Sigmoid colon (tissue), 7 donors: ENCODE data around the gene OR52M1. TPM values are rescaled to one million over a fixed set of nuclear protein-coding genes. Genes with fewer than 3 reads are reported as not detected.

Source experiments
- DNase-seq: peaks from one replicate; pipeline ENCODE4 v3.0.0-alpha.2; 2019
- H3K27ac ChIP-seq, 4 donors: fragments of 200-600 bp; sonication (generic); one replicate each; pipeline ENCODE4 v1.5.1; 2016 to 2019; ENCODE audit warnings: mild to moderate bottlenecking in 1 of 4
- H3K27me3 ChIP-seq, 3 donors: fragments of 200-600 bp; sonication (generic); one replicate each; pipeline ENCODE4 v1.5.1; 2019; ENCODE audit warnings: mild to moderate bottlenecking in 1 of 3
- H3K36me3 ChIP-seq, 4 donors: fragments of 200-600 bp; sonication (generic); one replicate each; pipeline ENCODE4 v1.5.1; 2016 to 2019
- H3K4me1 ChIP-seq, 4 donors: fragments of 200-600 bp; sonication (generic); one replicate each; pipeline ENCODE4 v1.5.1; 2017 to 2019
- H3K4me3 ChIP-seq, 4 donors: fragments of 200-600 bp; sonication (generic); one replicate each; pipeline ENCODE4 v1.5.1; 2017 to 2019; ENCODE audit warnings: mild to moderate bottlenecking in 2 of 4, moderate library complexity in 1 of 4
- H3K9me3 ChIP-seq, 4 donors: fragments of 200-600 bp in 3 of 4; sonication (generic) in 3 of 4; one replicate each; pipeline versions ENCODE4 v1.5.1 to v1.6.1; 2013 to 2019
- EP300 ChIP-seq, 4 donors: sonication (generic); formaldehyde crosslinking; IDR thresholded peaks; one replicate each; pipeline ENCODE4 v1.6.1; 2017; ENCODE audit warnings: antibody characterized with exemption in 4 of 4
- POLR2A ChIP-seq, 2 donors: fragments of 450-650 bp; IDR thresholded peaks; one replicate each; pipeline ENCODE4 v1.6.1; 2016; ENCODE audit warnings: antibody characterized with exemption in 2 of 2, mild to moderate bottlenecking in 2 of 2, moderate library complexity in 2 of 2
- POLR2AphosphoS5 ChIP-seq, 4 donors: sonication (generic); formaldehyde crosslinking; IDR thresholded peaks; one replicate each; pipeline ENCODE4 v1.6.1; 2017; ENCODE audit warnings: antibody characterized with exemption in 4 of 4
- WGBS, 2 donors: extraction: QIAGEN DNeasy Blood & Tissue Kit; methylation state at CpG; one replicate each; pipeline ENCODE4 v1.1.7; 2013; 5-methylcytosine and 5-hydroxymethylcytosine counted together
- intact Hi-C: fragments of 100-400 bp; cut with DNase I; formaldehyde crosslinking; loops from one replicate; pipeline ENCODE4 v1.15.1; 2023
- polyA plus RNA-seq, 3 donors: library from polyadenylated mRNA; stranded (reverse); fragments of 200-250 nt; gene quantifications; one replicate each; pipeline ENCODE4 v1.2.3, GENCODE V29; 2013
- total RNA-seq, 4 donors: library from RNA; depleted of rRNA; stranded (reverse); fragments of >200 nt; gene quantifications; one replicate each; pipeline ENCODE4 v1.1.0, GENCODE V29; 2016
- TF ChIP-seq, protein P1 (sequence below), 4 experiments: fragments of 450-650 bp in 3 of 4; fragments of 200-600 bp in 1 of 4; IDR thresholded peaks; one replicate each; pipeline ENCODE4 v1.5.1; 2016 to 2019; ENCODE audit warnings: antibody characterized with exemption in 4 of 4, mild to moderate bottlenecking in 3 of 4, moderate library complexity in 2 of 4
- donor health status: healthy with polysubstance abuse.
- donor health status: Bipolar disorder and iron deficiency.
- donor health status: healthy.

OR52M1 gene
- total and polyA plus RNA-seq, 7 donors = not detected

DNA sequence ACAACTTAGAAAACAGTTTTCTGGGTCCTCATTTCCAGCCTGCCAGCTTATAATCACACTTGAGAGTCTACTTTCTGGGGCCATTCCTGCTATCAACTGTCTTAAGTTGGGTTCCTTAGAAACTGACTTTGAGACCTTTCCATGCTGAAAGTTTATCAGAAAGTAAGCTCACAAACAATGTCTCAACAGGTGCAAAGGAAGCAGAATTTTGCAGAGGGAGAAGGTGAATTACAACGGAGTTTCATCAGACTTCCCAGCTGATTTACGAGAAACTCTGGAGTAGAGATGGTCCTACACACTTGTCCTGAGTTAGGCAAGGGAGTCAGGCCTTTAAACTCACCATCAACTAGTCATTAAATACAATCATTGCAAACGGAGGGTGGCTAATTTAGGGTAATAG lies 31.9 kb downstream of the OR52M1 start:
- Histone ChIP-seq H3K27ac (no peak overlapping the region), H3K4me1 (no peaks in the 10 kb centered on the region), H3K27me3 (no peaks in the 10 kb centered on the region), H3K4me3 (no peak overlapping the region), H3K36me3 (no peaks in the 10 kb centered on the region), H3K9me3 (no peaks in the 10 kb centered on the region)
- intact Hi-C loops = no loop called here
- no peak for TF ChIP-seq EP300 (IDR thresholded peaks at IDR 0.05)
- no peak for TF ChIP-seq POLR2AphosphoS5 (IDR thresholded peaks at IDR 0.05)
- no peak for TF ChIP-seq POLR2A (IDR thresholded peaks at IDR 0.05)
- TF ChIP-seq, protein P1, sequence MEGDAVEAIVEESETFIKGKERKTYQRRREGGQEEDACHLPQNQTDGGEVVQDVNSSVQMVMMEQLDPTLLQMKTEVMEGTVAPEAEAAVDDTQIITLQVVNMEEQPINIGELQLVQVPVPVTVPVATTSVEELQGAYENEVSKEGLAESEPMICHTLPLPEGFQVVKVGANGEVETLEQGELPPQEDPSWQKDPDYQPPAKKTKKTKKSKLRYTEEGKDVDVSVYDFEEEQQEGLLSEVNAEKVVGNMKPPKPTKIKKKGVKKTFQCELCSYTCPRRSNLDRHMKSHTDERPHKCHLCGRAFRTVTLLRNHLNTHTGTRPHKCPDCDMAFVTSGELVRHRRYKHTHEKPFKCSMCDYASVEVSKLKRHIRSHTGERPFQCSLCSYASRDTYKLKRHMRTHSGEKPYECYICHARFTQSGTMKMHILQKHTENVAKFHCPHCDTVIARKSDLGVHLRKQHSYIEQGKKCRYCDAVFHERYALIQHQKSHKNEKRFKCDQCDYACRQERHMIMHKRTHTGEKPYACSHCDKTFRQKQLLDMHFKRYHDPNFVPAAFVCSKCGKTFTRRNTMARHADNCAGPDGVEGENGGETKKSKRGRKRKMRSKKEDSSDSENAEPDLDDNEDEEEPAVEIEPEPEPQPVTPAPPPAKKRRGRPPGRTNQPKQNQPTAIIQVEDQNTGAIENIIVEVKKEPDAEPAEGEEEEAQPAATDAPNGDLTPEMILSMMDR (IDR thresholded peaks at IDR 0.05) = no peak
- WGBS, 2 donors = 69 to 75% methylated on average over 3 of the region's 3 CpGs
- no peak for DNase-seq

DNA sequence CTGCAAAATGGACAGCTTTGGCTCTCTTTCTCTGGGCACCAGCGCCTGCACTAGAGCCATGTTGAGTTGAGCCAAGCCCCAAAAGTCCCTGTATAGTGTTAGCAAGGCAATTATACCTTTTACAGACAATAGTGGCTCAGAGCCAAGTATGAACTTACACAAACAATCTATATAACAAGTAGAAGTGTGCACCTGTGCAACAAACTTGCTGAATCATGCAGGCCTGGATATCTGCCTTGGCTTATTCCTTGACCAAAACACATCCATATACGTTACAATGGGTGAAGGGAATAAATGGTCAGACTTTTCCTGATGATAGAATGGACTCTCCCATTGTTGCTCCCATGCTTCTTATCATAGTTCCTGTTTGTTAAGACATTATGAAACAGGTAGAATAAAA lies 32.8 kb downstream of the OR52M1 start:
- intact Hi-C loops = no loop called here
- TF ChIP-seq, protein P1 (IDR thresholded peaks at IDR 0.05) = no peak
- no peak for TF ChIP-seq POLR2A (IDR thresholded peaks at IDR 0.05)
- no peak for TF ChIP-seq POLR2AphosphoS5 (IDR thresholded peaks at IDR 0.05)
- no peak for TF ChIP-seq EP300 (IDR thresholded peaks at IDR 0.05)
- H3K36me3 ChIP-seq = no peaks in the 10 kb centered on the region

DNA sequence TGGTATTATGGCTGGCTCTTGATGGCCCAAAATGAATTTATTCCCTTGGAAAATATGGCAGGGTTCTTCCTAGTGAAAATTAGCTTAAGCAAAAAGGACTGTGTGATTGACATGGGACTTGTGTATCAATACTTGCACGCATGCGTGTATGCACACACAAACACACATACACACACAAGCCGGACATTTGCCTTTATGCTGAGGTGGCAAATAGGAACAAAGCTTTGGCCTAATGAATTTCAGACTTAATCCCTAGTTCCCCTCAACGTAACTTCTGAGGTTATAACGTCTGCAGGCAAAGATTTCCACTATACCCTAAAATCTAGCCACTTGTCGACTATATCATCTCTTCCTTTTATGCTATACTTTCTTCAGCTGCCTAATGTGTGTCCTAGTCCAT lies 33.6 kb downstream of the OR52M1 start:
- intact Hi-C loops = no loop called here
- no peaks in the 10 kb centered on the region for H3K4me1 ChIP-seq
- H3K27ac ChIP-seq = no peak overlapping the region
- WGBS, 2 donors = 88 to 95% methylated on average over 6 of the region's 6 CpGs
- no peaks in the 10 kb centered on the region for H3K36me3 ChIP-seq
- no peak overlapping the region for H3K4me3 ChIP-seq
- H3K9me3 ChIP-seq = no peaks in the 10 kb centered on the region
- no peaks in the 10 kb centered on the region for H3K27me3 ChIP-seq
- TF ChIP-seq POLR2AphosphoS5 (IDR thresholded peaks at IDR 0.05) (no peak), POLR2A (IDR thresholded peaks at IDR 0.05) (no peak), EP300 (IDR thresholded peaks at IDR 0.05) (no peak)
- TF ChIP-seq, protein P1 (IDR thresholded peaks at IDR 0.05) = no peak
- no peak for DNase-seq

More for the DNA sequence above, 32.8 kb downstream of the OR52M1 start:
- no peak for DNase-seq
- H3K4me1 ChIP-seq = no peaks in the 10 kb centered on the region
- no peaks in the 10 kb centered on the region for H3K27me3 ChIP-seq
- no peaks in the 10 kb centered on the region for H3K9me3 ChIP-seq
- H3K4me3 ChIP-seq = no peak overlapping the region
- WGBS, 2 donors = 36 to 61% methylated on average over 2 of the region's 2 CpGs
- no peak overlapping the region for H3K27ac ChIP-seq

DNA sequence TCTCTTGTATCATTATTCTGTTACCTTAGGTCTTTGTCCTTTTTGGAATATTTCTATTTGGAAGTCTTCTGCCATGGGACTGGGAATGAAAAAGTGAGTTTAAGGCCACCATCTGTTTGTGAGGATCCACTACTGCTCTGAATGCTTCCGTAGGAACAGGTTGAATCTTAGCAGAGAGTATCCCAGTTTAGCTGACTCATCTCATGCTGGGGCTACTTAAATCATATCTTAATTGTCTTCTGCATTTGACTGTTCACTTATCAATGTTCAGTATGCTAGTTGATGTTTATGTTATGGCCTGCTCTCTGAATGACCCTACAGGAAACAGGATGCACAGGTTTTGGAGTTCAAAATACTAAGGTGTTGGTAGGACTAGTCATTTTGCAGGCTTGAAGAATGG lies 35.1 kb downstream of the OR52M1 start:
- TF ChIP-seq, protein P1 (IDR thresholded peaks at IDR 0.05) = no peak
- TF ChIP-seq POLR2AphosphoS5 (IDR thresholded peaks at IDR 0.05) = no peak
- TF ChIP-seq EP300 (IDR thresholded peaks at IDR 0.05) = no peak
- no peak for TF ChIP-seq POLR2A (IDR thresholded peaks at IDR 0.05)
- Histone ChIP-seq H3K9me3 (no peaks in the 10 kb centered on the region), H3K27ac (no peak overlapping the region), H3K27me3 (no peaks in the 10 kb centered on the region), H3K4me1 (no peaks in the 10 kb centered on the region), H3K4me3 (no peak overlapping the region), H3K36me3 (no peaks in the 10 kb centered on the region)
- intact Hi-C loops = no loop called here
- WGBS, 2 donors = 86 to 87% methylated on average over 1 of the region's 1 CpG
- DNase-seq = no peak

DNA sequence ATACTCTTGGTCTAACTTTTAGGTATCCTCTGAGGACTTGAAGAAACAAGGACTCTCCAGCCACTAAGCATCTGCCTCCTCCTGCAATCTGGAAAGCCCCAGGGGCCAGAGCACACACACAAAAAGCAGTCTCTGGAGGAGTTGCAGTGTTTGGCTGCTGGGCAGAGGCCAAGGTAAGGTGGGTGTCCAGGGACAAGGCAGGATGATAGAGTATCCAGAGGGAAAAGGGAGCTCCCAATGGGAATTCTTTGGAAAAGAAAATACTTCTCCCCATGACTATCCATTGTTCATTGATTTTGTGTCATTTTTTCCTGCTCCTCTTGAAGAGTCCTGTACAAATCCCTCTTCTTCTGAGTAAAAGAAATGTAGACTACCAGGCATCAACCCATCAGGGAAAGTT lies 36.5 kb downstream of the OR52M1 start, which contains the start of gene OR52I2:
OR52I2 (plus strand) TSS at position 301 of the 400 bp plus-strand sequence.
- Histone ChIP-seq H3K27me3 (no peaks in the 10 kb centered on the region), H3K36me3 (no peaks in the 10 kb centered on the region), H3K9me3 (no peaks in the 10 kb centered on the region), H3K4me3 (no peak within 1 kb of the TSS), H3K27ac (no peak within 1 kb of the TSS), H3K4me1 (no peaks in the 10 kb centered on the region)
- TF ChIP-seq, protein P1 (IDR thresholded peaks at IDR 0.05) = no peak
- TF ChIP-seq EP300 (IDR thresholded peaks at IDR 0.05) (no peak), POLR2A (IDR thresholded peaks at IDR 0.05) (no peak), POLR2AphosphoS5 (IDR thresholded peaks at IDR 0.05) (no peak)
- intact Hi-C loops = no loop called here
- DNase-seq = no peak
